Measurements from ENCODE around the gene LIPE. TPM values are rescaled to one million over a fixed set of nuclear protein-coding genes. Genes with fewer than 3 reads are reported as not detected.

Gene LIPE
- 7.6 and 8.4 TPM in 2 replicates for total RNA-seq
- long read RNA-seq, result 0 reads

DNA sequence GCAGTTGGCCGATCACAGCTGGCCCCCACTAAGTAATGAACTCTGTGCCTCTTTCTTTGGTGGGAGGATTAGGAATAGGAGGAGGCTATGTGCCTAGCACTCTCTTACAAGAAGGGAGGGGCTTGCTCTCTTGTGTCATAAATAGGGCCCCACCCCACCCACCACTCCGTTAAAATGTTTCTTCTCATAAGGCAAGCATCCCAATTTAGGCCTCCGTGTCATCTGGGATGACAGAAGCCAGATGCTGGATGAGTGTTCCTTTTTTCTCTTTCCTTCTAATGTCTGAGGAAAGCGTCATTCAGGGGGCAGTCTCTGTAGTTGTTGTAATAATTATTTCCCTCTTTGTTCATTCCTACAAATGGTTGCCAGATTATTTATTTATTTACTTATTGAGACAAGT, at the start of gene LIPE:
TSS of gene LIPE (minus strand) at position 76 of the 400 bp plus-strand sequence. CDS start 239 bp downstream, outside the sequence.
- no peak for DNase-seq (ENCODE audit: extremely low spot score, unreplicated experiment)
- Mint-ChIP-seq H3K27ac (ENCODE audit: unreplicated experiment) (no peak within 1 kb of the TSS), H3K4me3 (ENCODE audit: unreplicated experiment) (no peak within 1 kb of the TSS), H3K4me1 (ENCODE audit: unreplicated experiment) (peaks cover 11% of the 10 kb centered on the region), H3K27me3 (ENCODE audit: unreplicated experiment) (peaks cover 2% of the 10 kb centered on the region), H3K9me3 (ENCODE audit: unreplicated experiment) (no peaks in the 10 kb centered on the region), H3K36me3 (ENCODE audit: unreplicated experiment) (no peaks in the 10 kb centered on the region)
- no peak for TF ChIP-seq CTCF (IDR thresholded peaks at IDR 0.05)

DNA sequence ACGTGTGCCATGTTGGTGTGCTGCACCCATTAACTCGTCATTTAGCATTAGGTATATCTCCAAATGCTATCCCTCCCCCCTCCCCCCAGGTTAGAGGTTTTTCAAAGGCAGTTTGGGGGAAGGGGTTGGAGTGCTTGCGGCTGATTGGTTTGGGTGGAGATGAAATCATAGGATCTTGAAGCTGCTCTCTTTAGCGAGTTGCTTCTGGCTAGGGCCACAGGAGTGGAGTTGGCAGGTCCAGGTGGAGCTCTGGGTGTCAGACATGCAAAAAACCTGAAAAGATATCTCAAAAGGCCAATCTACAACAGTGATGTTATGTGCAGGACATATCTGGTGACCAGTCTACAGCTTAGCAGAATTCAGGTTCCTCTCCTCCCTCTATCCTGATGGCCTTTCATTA, 48.2 kb upstream of the LIPE start:
- no peak for DNase-seq (ENCODE audit: extremely low spot score, unreplicated experiment)
- no peaks in the 10 kb centered on the region for H3K9me3 Mint-ChIP-seq (ENCODE audit: unreplicated experiment)
- H3K4me3 Mint-ChIP-seq (ENCODE audit: unreplicated experiment), result no peak overlapping the region
- no peaks in the 10 kb centered on the region for H3K36me3 Mint-ChIP-seq (ENCODE audit: unreplicated experiment)
- TF ChIP-seq CTCF (IDR thresholded peaks at IDR 0.05), result no peak
- peaks cover under 1% of the 10 kb centered on the region for H3K4me1 Mint-ChIP-seq (ENCODE audit: unreplicated experiment)
- H3K27me3 Mint-ChIP-seq (ENCODE audit: unreplicated experiment), result peaks cover 5% of the 10 kb centered on the region
- H3K27ac Mint-ChIP-seq (ENCODE audit: unreplicated experiment), result no peak overlapping the region

DNA sequence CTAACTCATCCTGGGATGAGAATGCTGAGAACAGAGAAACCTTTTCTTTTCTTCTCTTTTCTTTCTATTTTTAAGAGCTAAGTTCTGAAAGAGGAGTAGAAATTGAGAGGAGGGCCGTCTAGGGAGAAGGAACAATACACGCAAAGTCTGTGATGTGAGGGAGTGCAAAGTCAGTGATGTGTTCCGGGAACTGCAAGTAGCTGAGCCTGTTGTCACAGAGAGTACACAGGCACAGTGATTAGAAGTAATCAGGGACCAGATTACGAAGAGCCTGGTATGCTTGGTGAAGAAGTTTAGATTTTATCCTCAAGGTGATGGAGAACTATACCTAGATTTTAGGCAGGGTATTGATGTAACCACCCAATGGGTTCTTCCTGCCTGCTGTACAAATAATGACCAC, 47.6 kb upstream of the LIPE start:
- H3K36me3 Mint-ChIP-seq (ENCODE audit: unreplicated experiment), result no peaks in the 10 kb centered on the region
- no peak overlapping the region for H3K4me3 Mint-ChIP-seq (ENCODE audit: unreplicated experiment)
- H3K9me3 Mint-ChIP-seq (ENCODE audit: unreplicated experiment), result no peaks in the 10 kb centered on the region
- peaks cover 5% of the 10 kb centered on the region for H3K27me3 Mint-ChIP-seq (ENCODE audit: unreplicated experiment)
- no peak for TF ChIP-seq CTCF (IDR thresholded peaks at IDR 0.05)
- no peak for DNase-seq (ENCODE audit: extremely low spot score, unreplicated experiment)
- H3K4me1 Mint-ChIP-seq (ENCODE audit: unreplicated experiment), result peaks cover under 1% of the 10 kb centered on the region
- no peak overlapping the region for H3K27ac Mint-ChIP-seq (ENCODE audit: unreplicated experiment)

GRCh38 chr19:42473686-42474085, 46.5 kb upstream of the LIPE start:
- Mint-ChIP-seq H3K27ac (ENCODE audit: unreplicated experiment) (no peak overlapping the region), H3K27me3 (ENCODE audit: unreplicated experiment) (peaks cover 5% of the 10 kb centered on the region), H3K4me3 (ENCODE audit: unreplicated experiment) (no peak overlapping the region), H3K36me3 (ENCODE audit: unreplicated experiment) (no peaks in the 10 kb centered on the region), H3K9me3 (ENCODE audit: unreplicated experiment) (no peaks in the 10 kb centered on the region), H3K4me1 (ENCODE audit: unreplicated experiment) (peaks cover 2% of the 10 kb centered on the region)
- no peak for DNase-seq (ENCODE audit: extremely low spot score, unreplicated experiment)
- no peak for TF ChIP-seq CTCF (IDR thresholded peaks at IDR 0.05)

DNA sequence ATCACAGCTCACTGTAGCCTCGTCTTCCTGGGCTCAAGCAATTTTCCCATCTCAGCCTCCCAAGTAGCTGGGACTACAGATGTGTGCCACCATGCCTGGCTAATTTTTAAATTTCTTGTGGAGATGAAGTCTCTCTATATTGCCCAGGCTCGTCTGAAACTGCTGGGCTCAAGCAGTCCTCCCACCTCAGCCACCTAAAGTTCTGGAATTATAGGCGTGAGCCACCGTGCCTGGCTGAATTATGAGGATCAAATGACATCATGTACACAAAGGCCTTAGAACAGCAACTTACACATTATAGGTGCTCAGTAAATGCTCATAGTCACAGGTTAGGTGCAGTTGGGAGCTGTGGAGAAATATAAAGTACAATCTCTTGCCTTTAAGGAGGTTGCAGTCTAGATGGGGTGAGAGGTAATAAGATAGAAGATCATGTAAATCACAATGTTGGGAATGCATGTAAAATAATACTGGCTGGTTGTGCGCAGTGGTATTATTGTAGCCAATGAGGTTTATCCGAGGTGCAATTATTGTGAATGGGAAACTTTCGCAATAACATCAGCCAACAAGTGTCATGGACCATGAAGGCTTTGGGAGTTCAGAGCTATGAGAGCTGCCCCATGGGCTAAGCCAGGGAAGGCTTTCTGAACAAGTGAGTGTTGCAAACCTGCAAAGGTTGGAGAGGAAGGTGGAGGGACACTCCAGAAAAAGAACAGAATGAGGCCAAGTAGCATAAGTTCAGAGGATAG, 45.4 kb upstream of the LIPE start:
- no peak for TF ChIP-seq CTCF (IDR thresholded peaks at IDR 0.05)
- Mint-ChIP-seq H3K4me1 (ENCODE audit: unreplicated experiment) (peaks cover 9% of the 10 kb centered on the region), H3K36me3 (ENCODE audit: unreplicated experiment) (no peaks in the 10 kb centered on the region), H3K27ac (ENCODE audit: unreplicated experiment) (no peak overlapping the region), H3K27me3 (ENCODE audit: unreplicated experiment) (peaks cover 5% of the 10 kb centered on the region), H3K4me3 (ENCODE audit: unreplicated experiment) (no peak overlapping the region), H3K9me3 (ENCODE audit: unreplicated experiment) (no peaks in the 10 kb centered on the region)
- DNase-seq (ENCODE audit: extremely low spot score, unreplicated experiment), result no peak

Measured in osteocyte (in vitro differentiated cells).